M059J (cell line): ENCODE measurements around the gene PARP3. TPM values are rescaled to one million over a fixed set of nuclear protein-coding genes. Genes with fewer than 3 reads are reported as not detected.
A peak's percentile ranks its signal among the peaks of the same experiment; 100 is the strongest.

Experiments
- DNase-seq: peaks from one replicate; pipeline ENCODE4 v3.0.0-alpha.2; 2012; ENCODE audit warnings: low read depth
- total RNA-seq: library from RNA; depleted of rRNA; stranded (reverse); fragments of >200 nt; shearing (Covaris generic); gene quantifications from 2 replicates; pipeline ENCODE4 v1.2.3, GENCODE V29; 2014

PARP3 gene
- total RNA-seq, 1 experiment from 2014 or later, result 15.9 TPM

DNA sequence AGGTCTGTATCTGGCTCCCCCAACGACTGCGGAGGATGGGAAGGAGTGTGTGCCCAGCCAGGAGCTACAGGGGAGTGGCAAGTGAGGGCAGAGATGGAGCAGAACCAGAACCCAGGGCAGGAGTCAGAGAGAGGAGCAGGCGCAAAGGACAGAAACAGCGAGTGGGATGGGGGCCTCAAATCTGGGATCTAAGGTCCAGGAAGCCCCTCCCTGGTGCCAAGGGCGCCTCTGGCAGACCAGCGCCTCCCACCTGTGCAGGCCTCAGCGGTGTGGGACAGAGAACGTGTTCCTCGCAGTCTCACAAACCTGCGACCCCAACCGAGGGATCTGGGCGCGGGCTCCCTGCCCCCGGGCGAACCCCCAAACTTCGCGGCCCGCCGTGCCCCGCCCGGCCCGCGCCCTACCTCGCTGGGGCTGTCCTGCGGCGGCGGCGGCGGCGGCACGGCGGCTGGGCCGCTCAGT lies 24.8 kb downstream of the PARP3 start:
- DNase-seq, result no peak

DNA sequence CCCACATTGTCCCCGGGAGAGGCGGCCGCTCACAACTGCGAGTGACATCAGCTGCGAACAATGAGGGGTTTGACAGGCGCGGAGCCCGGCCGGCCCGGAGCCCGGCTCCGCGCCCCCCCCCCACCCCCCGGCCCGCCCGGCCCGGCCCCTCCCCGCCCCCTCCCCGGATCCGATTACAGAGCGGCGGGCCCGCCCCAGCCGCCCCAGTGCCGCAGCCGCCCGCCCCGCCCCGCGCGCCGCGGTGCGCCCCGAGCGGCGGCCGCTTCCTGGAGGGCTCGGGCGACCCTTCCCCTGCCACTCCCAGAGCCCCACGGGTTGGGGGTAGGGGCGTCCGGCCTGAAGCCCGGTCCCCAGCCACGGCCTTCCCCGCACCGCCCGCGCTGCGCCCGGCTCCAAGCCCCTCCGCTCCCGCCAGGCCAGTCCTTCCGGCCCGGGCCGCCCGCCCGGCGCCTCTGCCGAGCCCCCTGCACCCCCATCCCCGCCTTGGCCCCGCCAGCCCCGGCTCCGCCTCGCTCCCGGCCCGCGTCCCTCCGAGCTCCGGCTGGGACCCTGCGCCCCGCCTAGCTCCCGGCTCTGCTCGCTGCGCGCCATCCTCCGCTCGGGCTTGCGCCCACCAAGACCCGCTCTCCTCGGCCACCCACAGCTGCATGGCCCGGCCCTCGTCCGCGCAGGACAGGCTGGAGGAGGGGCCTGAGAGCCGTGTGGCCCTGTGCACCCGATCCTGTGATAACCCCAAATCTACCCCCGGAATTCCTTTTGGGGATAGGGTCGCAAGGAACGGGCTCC lies 25.4 kb downstream of the PARP3 start, which contains the start of gene PCBP4:
Gene PCBP4, minus strand, starts transcription at position 71 of the 786 bp plus-strand sequence. CDS start 6,214 bp downstream, outside the sequence.
- peak; percentile 53 for DNase-seq

DNA sequence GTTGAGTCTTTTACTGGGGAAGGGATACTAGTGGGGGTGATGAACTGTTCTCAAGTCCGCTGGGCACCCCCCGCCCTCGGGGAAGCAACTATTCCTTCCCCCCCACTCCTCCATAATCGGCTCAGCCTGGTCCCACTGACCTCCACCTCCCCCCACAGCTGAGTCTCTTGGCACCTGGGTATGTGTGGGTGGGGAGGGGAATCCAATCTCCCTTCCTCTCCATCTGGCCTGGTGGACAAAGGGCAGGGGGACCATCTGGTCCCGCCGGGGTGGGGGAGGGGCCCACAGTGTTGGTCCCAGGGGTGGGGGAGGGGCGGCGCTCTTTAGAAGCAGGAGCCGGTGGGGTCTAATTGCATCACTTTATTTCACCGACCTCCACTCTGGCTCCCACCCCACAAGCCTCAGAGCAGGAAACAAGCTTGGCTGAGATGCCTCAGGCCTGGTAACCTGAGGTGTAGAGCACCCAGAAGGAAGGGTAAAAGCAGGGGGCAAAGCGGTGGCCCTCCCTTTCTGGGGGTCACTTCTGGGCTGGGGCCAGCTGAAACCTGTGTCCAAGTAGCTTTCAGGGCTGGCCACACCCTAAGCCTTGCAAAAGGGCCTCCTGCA lies 26.1 kb downstream of the PARP3 start:
- DNase-seq, result no peak

DNA sequence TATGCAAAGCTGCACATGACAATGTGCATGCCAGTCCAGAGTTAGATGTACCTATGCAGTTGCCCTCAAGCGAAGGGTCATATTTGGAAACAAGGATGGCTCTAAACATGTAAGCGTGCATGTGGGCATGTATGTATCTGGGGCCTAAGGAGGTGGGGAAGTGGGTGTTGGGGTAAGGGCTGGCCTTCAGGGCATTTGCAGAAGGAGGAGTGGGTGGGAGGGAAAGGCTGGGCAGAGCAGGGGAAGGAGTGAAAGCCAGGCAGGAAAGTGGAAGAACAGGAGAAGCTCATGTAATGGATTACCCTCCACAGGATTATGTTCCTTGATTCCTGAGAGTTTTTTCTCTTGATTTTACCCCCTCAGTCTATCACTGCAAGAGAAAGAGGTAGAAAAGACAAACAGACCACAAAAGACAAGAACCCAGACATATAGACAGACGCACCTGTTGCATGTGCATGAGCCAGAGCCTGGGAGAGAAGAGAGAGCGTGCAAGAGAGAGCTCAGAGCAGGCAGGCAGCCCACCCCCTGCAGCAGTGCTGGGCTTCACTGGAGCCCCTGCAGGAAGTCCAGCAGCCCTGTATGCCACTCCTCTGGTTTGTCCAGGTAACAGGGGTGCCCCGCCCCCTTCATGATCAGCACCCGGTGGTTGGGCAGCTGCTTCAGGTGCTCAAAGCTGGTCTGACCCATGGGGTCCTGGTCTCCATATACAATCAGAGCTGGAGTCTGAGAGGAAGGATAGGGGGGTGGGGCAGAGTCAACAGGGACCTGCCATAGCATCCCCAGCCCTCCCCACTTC lies 26.9 kb downstream of the PARP3 start:
- DNase-seq, result no peak

DNA sequence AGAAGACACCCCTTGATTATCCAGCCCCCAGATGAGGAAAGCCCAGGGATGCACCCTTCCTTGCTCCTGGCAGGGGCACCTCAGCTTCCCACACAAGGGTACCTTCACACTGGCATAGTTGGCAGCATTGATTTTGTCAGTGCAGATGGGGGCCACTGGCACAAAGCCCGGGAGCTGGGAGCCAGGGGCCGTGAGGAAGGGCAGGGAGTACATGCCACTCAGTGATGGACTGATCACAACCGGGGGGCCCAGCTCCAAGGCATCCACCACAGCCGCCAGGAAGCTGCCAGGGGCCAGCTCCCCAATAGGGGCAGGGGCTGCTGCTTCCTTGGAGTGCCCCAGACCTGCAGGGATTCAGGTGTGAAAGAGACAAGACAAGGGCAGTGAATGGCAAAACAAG lies 27.7 kb downstream of the PARP3 start:
- no peak for DNase-seq

DNA sequence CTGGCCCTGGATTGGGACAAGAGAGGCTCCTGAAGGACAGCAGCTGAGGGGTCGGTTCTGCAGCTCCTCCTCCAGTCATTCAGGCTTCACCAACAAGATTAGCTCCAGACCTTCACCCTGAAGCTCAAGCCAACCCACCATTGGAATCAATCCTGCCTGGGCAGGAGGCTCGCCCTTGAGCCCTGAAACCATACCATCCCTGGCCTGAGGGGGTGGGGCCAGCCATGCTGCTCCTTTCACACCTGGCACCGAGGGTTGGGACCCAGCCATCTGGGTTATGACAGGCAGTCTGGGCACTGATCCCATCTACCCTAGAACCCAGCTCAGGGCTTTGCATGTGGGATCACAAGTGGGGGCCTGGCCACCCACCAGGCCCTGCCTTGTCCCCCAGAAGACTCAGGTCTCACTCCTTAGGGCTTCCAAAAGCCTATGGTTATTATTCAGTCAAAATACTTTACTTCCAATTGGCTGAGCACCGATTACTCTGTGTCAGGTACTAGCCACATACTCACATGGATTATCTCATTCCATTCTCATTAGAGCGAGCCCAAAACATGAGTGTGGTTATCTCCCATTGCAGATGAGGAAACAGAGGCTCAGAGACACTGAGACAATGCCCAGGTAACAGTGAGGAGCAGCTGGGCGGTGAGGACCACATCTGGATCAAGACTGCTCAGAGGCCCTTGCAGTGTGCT lies 28.6 kb downstream of the PARP3 start:
- no peak for DNase-seq

DNA sequence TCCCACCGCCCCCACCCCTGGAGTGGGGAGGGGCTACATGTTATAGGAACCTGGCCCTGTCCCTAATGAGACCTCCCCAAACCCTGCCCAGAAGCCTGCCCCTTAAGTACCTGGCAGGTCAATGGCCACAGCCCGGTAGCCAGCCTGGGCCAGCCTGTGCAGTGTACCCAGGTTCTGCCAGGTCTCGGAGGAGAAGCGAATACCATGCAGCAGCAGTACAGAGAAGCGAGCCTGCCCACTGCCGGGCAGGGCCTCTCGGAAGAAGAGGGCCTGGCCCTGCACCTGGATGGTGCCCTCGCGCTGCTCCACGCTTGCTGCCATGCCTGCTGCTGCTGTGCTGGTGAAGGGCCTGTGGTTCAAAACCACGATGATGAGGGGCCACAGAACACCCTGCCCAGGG lies 29.2 kb downstream of the PARP3 start:
- DNase-seq, result no peak

DNA sequence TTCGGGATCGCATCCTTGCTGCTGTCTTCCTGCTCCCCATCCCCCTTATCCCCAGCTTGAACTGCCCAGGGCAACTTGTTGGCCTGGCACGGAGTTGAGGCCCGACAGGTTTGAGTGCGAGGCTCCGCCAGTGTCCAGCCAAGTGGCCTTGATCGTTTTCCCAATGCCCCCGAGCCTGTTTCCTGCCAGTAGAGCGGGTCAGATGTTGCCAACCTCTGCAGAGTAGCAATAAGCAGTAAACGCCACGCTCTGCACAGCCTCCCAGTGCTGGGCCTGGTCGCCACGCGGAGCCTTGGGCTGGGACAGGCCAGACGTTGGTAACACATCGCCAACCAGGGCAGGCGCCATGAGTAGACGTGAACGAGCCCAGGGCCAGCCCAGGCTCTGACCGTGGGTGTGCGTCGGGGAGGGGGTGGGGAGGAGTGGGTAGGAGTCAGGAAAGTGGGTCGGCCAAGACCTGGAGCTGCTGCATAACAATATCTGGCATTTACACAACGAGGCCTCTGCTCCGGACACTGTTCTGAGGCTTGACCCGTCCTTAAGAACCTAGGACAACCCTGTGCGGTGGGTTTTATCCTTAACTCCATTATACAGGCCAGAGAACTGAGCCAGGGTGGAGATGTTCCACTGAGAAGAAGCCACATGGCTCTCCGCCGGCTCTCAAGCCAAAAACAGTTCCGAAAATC lies 32.3 kb downstream of the PARP3 start:
- no peak for DNase-seq

GRCh38 chr3:51974963-51975851 lies 33.0 kb downstream of the PARP3 start, which contains the start of gene ABHD14A:
ABHD14A (plus strand) TSS chr3:51975064; CDS start chr3:51975136, 72 bp downstream.
- DNase-seq, result peak; percentile 54

DNA sequence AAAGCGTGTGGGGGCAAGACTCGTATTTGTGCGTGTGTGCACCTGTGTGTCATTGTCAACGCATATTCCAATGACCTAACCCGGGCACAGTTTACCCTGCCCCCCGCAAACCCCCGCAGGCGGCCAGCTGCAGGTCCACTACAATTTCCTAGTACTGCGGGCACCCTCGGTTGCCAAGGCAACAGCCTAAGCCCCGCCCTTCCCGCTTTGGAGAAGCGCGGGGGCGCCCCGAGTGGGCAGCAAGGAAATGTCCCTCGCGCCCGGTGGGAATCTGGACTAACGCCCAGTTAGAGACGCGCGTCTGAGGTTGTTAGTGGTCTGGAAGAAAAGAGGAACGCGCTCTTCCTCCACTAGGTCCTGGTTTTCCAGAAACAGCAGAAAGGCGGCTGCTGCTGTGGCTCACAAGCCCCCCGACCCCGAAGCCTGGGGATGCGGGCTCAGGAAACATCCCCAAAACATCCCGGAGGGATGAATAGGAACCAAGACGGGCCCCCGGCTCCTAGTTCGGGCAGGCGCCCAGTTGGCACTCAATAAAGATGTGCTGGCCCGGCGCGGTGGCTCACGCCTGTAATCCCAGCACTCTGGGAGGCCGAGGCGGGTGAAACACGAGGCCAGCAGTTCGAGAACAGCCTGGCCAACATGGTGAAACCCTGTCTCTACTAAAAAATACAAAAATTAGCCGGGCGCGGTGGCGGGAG lies 33.8 kb downstream of the PARP3 start:
- DNase-seq, result peak; percentile 43

GRCh38 chr3:51977446-51978142 lies 35.4 kb downstream of the PARP3 start:
- no peak for DNase-seq

DNA sequence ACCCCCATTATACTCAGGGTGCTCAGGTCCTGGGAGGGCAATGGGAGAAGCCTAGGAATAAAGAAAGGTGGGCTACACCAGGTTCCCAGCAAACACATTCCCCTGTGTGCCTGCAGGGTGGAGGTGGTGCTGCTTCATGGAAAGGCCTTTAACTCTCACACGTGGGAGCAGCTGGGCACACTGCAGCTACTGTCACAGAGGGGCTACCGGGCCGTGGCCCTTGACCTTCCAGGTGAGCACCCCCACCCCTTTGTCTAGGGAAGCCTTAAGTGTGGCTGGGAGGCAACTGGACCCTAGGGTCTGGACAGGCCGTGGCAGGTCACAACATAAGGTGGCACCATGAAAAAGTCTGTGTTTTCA lies 36.0 kb downstream of the PARP3 start:
- no peak for DNase-seq

- DNase-seq, result no peak
These were observed 38.1 kb downstream of the PARP3 start for GRCh38 chr3:51980253-51980652.

GRCh38 chr3:51982352-51982837 lies 40.2 kb downstream of the PARP3 start:
- peak; percentile 49 for DNase-seq

DNA sequence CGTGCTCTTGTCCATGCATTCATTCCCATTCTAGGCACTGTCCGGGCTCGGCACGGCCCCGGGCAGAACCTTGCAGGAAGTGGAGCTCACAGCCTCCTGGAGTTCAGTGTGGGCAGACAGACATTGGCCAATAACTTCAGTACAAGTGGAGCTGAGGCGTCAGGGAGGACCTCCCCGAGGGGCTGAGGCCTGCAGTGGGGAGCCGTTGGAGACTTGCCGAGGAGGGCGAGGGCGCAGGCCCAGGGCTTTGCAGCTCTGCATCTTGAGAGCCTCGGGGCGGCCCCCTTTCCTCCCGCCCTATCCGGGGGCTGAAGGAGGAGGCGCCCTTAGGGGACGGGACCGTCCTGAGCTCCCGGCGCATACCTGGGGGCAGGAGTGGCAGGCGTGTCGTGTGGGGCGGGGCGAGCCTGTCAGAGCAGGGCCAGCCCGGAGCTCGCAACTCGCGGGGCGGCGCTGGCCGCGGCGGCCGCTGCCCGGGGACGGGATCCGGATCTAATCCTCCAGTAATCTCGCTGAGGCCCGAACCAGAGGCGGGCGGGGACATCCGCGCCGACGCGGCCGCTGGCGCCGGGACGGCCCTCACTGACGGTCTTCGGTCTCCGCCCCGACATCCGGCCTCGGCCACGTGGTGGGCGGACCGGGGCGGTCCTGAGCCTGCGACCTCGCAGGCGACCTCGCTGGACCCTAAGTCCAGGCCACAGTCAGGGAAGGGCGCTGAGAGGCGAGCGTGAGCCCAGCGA lies 40.8 kb downstream of the PARP3 start, which contains the start of gene ACY1:
Gene ACY1, plus strand, starts transcription at position 698 of the 740 bp plus-strand sequence. CDS start 530 bp downstream, outside the sequence.
- peak; percentile 81 for DNase-seq

GRCh38 chr3:51983578-51984268 lies 41.6 kb downstream of the PARP3 start:
- no peak for DNase-seq

DNA sequence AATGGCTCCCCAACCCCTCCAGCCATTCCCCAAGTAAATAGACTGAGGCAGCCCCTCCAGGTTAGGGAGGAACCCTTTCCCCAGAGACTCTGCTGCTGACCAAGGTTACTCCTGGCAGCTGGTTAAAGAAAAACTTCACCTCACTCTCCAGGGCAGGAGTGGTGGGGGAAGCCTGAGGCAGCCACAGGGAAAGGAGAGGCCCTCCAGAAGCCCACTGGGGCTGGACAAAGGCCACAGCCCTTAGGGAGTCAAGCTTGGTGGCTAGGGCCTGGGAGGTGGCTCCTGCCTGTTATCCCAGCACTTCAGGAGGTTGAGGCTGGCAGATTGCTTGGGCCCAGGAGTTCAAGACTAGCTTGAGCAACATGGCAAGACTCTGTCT lies 42.1 kb downstream of the PARP3 start:
- no peak for DNase-seq
